Gastrocnemius medialis (tissue), 4 donors: ENCODE measurements around the gene RASA3.

Experiments used
- CTCF ChIP-seq, 5 experiments: fragments of 450-650 bp in 3 of 5; fragments of 200-600 bp in 2 of 5; sonication (generic) in 2 of 5; IDR thresholded peaks in 4 of 5; conservative IDR thresholded peaks in 1 of 5; 1 replicate in 4 of 5; 2 replicates in 1 of 5; pipeline ENCODE4 v1.5.1; 2016 to 2019; ENCODE audit warnings: antibody characterized with exemption in 5 of 5, mild to moderate bottlenecking in 3 of 5, moderate library complexity in 3 of 5
- POLR2A ChIP-seq, 2 donors: fragments of 450-650 bp; IDR thresholded peaks; one replicate each; pipeline ENCODE4 v1.6.1; 2017; ENCODE audit warnings: antibody characterized with exemption in 2 of 2, mild to moderate bottlenecking in 2 of 2, moderate library complexity in 2 of 2

GRCh38 chr13:114126789-114127472 is 5.5 kb downstream of the RASA3 start:
- TF ChIP-seq POLR2A (IDR thresholded peaks at IDR 0.05) (no peak), CTCF (IDR thresholded peaks at IDR 0.05 in 4 of 5, conservative IDR thresholded peaks at IDR 0.05 in 1 of 5) (no peak)
